GM18519 (cell line): ENCODE data around the gene DEAF1.
"Not testable (repeated sequence)": the region's sequence is repeated elsewhere in the genome, so short reads cannot be mapped to it uniquely, and the experiment has no call there.

Experiments
- ATAC-seq: cut with Tn5 transposase; IDR thresholded peaks from one replicate; pipeline ENCODE4 v1.9.1; 2021; ENCODE audit warnings: mild to moderate bottlenecking, moderate library complexity; ENCODE audit not compliant: unreplicated experiment, low FRiP score

The DEAF1 gene

DNA sequence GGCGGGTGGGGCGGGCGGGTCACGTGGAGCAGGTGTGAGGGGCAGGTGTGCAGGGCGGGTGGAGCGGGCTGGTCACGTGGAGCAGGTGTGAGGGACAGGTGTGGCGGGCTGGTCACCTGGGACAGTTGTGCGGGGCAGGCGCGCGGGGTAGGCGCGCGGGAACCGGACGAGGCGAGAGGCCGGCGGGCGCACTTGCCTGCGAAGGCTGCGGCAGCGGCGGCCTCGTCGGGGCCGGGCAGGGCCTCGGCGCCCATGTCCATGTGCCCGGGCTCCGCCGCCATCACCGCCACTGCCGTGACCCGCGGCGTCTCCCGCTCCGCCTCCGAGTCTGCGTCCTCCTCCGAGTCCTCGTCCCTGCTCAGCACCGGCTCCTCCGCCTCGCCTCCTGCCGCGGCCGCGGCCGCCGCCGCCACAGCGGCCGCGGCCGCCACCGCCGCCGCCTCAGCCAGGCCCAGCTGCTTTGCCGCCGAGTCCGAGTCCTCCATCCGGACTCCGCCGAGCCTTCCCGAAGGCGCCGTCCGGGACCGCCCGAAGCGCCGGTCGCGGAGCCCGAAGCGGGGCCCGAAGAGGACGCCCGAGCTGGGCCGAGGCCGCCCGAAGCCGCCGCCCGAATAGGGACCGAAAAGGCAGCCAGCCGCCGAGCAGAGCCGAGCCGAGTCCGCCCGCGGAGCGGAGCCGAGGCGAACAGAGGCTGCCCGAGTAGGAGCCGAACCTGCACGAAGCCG, at the start of gene DEAF1:
Gene DEAF1 (minus strand): TSS at position 660 of the 725 bp plus-strand sequence. CDS start 175 bp downstream, at position 485.
- peak; percentile 69 for ATAC-seq

- no peak for ATAC-seq
These were observed 47.7 kb upstream of the DEAF1 start for GRCh38 chr11:742571-743201.

DNA sequence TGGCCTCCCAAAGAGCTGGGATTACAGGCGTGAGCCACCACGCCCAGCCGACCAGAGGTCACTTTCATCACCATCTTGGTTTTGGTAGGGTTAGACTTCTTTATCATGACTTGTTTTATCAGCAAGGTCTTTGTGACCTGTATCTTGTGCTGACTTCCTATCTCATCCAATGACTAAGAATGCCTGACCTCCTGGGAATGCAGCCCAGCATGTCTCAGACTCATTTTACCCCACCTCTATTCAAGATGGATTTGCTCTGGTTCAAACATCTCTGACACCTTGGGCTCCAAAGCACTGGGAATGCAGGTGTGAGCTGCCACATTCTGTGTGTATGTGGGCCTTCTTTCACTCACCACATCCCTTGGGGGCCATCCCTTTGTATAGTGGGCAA, 47.1 kb upstream of the DEAF1 start:
- ATAC-seq = no peak

- ATAC-seq = not testable (repeated sequence)
These were observed 42.9 kb upstream of the DEAF1 start for GRCh38 chr11:737899-738298.

GRCh38 chr11:737366-737765, 42.3 kb upstream of the DEAF1 start:
- ATAC-seq = no peak

DNA sequence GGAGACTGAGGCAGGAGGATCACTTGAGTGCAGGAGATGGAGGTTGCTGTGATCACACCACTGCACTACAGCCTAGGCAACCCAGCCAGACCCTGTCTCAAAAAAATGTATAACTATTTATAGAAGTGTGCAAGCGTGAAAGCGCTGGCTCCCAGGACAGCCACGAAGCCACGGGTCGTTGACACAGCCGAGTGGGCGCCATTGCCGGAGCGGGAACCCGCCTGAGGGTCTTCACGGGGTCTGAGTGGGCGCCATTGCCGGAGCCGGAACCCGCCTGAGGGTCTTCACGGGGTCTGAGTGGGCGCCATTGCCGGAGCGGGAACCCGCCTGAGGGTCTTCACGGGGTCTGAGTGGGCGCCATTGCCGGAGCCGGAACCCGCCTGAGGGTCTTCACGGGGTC, 39.5 kb upstream of the DEAF1 start:
- not testable (repeated sequence) for ATAC-seq

- no peak for ATAC-seq
These were observed 38.0 kb upstream of the DEAF1 start for GRCh38 chr11:733072-733471.

- ATAC-seq = no peak
These were observed 34.6 kb upstream of the DEAF1 start for GRCh38 chr11:729492-730074.

DNA sequence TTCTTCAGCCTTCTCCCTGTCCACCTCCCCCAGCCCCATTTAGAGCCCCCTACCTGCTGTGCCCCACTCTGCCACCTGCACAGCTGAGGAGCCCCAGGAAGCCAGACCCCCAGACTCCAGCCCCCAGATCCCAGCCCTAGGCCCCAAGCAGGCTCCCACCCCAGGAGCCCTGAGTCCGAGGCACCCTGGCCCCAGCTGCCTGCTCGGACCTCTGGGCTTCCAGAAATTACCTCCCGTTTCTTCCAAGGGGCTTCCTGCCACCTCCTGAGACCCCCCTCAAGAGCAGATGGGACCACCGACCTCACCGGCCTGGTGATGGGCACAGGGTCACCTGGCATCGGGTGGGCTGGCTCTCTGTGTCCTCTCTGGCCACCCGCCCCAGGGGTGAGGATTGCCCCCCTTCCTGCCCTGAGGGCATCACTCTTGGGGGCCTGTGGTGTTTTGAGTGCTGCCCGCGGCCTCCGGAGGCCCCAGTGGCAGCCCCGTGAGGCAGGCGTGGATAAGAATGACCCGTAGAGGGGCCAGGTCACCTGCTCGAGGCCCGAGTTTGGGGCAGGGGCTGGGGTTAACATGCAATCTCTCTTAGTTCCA, 34.0 kb upstream of the DEAF1 start:
- ATAC-seq = no peak

GRCh38 chr11:727859-728748, 33.1 kb upstream of the DEAF1 start:
- no peak for ATAC-seq

DNA sequence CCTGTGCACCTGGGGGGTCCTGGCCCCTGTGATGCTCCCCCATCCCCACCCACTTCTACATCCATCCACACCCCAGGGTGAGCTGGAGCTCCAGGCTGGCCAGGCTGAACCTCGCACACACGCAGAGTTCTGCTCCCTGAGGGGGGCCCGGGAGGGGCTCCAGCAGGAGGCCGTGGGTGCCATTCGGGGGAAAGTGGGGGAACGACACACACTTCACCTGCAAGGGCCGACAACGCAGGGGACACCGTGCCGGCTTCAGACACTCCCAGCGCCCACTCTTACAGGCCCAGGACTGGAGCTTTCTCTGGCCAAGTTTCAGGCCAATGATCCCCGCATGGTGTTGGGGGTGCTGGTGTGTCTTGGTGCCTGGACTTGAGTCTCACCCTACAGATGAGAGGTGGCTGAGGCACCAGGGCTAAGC, 32.3 kb upstream of the DEAF1 start:
- ATAC-seq = no peak

DNA sequence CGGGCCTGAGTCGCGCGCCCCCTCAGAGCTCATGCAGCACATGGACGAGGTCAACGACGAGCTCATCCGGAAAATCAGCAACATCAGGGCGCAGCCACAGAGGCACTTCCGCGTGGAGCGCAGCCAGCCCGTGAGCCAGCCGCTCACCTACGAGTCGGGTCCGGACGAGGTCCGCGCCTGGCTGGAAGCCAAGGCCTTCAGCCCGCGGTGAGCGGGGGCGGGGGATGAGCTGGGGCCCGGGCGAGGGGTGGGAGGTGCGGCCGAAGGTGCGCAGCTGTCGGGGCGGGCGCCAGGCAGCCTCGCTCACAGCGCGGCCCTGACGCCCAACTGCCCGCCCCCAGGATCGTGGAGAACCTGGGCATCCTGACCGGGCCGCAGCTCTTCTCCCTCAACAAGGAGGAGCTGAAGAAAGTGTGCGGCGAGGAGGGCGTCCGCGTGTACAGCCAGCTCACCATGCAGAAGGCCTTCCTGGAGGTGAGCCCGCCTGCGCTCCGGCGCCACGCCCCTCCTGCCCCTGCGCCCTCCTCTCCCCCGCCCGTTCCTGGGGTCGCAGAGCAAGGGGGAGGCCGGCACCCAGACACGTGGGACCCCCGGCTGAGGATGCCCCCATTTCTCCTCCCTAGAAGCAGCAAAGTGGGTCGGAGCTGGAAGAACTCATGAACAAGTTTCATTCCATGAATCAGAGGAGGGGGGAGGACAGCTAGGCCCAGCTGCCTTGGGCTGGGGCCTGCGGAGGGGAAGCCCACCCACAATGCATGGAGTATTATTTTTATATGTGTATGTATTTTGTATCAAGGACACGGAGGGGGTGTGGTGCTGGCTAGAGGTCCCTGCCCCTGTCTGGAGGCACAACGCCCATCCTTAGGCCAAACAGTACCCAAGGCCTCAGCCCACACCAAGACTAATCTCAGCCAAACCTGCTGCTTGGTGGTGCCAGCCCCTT, 31.5 kb upstream of the DEAF1 start:
- ATAC-seq = no peak

- no peak for ATAC-seq
These were observed 30.7 kb upstream of the DEAF1 start for GRCh38 chr11:725624-726202.

DNA sequence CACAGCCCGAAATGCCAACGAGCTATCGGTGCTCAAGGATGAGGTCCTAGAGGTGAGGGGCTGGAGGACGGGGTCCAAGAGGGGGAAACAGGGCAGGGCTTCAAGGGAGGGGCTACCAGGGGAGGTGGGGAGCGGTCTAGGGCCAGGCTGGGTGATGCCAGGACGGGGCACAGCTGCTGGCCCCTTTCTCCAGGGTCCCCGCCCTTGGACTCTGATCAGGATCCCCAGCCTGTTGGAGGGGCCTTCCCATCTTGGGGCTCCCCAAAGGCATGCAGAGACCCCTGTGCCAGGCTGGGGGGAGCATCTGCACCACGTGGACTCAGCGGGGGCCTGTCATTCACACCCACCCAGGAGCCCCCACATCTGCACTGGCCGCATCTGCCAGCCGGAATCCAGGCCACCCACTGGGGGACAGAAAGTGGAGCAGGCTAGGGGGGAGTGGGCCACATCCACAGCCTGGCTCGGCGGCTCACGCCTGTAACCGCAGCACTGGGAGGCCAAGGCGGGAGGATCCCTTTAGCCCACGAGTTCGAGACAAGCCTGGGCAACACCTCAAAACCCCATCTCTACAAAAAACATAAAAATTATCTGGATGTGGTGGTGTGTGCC, 29.9 kb upstream of the DEAF1 start:
- ATAC-seq = no peak

DNA sequence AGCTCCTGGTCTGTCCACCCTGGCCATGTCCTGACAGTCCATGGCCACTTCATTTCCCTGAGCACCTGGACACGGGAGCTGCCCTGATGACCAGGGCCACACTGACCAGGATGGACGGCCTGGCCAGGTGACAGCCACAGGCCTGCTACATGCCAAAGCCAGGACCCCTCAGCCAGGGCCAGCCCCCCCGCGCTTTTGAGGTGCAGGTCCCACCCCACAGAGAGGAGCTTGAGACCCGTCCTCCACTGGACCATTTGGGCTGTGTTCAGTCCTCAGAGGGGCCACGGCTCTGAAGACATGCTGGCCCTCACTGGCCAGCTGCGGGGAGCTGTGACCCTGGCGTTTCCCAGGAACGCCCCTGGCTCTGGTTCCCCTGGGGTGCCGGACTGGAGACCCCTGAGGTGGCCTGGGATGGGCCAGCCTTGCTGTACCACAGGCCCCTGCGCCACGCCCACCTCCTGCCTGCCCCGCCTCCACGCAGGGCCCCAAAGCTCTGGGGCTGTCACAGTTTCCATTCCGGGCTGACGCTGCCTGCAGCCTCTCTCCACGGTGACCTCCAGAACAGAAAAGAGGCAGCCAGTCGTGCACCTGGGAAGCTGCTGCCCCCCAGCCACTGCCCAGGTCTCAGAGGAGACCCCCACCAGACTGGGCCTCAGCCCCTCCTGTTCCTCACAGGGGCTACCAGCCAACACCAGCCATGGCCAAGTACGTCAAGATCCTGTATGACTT, 29.2 kb upstream of the DEAF1 start:
- no peak for ATAC-seq

DNA sequence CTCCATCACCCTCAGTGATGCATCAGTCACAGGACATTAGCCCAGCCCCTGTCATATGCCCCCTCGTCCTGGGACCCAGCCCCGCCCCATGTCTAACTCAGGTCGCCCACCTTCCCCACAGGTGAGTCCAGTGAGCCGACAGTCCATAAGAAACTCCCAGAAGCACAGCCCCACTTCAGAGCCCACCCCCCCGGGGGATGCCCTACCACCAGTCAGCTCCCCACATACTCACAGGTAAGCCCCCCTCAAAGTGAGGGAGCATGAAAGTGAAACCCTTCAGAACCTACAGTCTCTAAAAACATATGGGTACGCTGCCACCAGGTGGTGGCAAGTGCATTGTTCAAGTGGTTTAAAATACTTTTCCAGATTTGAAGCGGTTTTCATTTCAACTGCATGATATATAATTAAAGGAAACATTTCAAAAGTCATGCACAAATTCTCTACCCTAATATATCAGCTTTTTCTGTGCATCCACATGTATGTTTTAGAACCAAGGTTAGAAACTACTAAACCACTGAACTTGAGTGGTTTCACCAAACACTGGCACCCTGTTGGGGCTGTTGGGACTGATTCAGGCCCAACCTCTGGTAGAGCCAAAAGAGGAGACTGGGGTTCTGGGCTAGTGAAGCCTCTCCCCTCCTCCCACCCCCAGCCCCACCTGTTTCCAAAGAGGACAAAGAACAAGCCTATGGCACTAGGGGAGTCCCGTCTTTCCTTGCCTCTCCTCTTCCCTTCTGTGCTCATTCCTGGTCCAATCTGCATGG, 28.3 kb upstream of the DEAF1 start:
- no peak for ATAC-seq

GRCh38 chr11:722346-722811, 27.4 kb upstream of the DEAF1 start:
- no peak for ATAC-seq
